ENCODE measurements around the gene PDE8A. TPM values are rescaled to one million over a fixed set of nuclear protein-coding genes. Genes with fewer than 3 reads are reported as not detected.

PDE8A gene
- total RNA-seq, 4 donors from 2014 or later = 14.0 to 28.6 (median 22.2) TPM

DNA sequence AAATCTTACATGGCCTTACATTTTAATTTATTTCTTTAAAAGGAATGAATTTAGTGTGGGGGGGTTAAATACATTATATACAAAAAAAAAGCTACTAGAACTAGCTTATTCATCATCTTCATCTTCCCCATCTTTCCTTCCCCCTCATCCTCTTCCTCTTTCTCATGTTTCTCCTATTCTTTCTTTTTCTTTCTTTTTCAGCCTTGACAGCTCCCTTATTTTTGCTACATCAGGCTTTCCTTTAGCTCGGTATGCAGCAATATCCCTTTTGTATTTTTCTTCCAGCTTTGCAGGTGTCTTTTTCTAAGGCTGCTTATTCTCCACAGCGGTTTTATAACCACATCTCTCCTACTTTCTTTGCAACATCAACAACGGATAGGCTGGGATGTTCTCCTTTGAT is 41.3 kb upstream of the PDE8A start:
- Histone ChIP-seq H3K27ac (no peak overlapping the region), H3K36me3 (no peaks in the 10 kb centered on the region), H3K9me3 (no peaks in the 10 kb centered on the region), H3K4me3 (no peak overlapping the region), H3K27me3 (no peaks in the 10 kb centered on the region), H3K4me1 (no peaks in the 10 kb centered on the region)
- no peak for TF ChIP-seq POLR2A (IDR thresholded peaks at IDR 0.05)
- TF ChIP-seq, protein P1, sequence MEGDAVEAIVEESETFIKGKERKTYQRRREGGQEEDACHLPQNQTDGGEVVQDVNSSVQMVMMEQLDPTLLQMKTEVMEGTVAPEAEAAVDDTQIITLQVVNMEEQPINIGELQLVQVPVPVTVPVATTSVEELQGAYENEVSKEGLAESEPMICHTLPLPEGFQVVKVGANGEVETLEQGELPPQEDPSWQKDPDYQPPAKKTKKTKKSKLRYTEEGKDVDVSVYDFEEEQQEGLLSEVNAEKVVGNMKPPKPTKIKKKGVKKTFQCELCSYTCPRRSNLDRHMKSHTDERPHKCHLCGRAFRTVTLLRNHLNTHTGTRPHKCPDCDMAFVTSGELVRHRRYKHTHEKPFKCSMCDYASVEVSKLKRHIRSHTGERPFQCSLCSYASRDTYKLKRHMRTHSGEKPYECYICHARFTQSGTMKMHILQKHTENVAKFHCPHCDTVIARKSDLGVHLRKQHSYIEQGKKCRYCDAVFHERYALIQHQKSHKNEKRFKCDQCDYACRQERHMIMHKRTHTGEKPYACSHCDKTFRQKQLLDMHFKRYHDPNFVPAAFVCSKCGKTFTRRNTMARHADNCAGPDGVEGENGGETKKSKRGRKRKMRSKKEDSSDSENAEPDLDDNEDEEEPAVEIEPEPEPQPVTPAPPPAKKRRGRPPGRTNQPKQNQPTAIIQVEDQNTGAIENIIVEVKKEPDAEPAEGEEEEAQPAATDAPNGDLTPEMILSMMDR (IDR thresholded peaks at IDR 0.05) = no peak
- intact Hi-C loops (cut with DNase I) = no loop called here
- WGBS, 2 donors = 59 to 74% methylated on average over 3 of the region's 3 CpGs
- DNase-seq = no peak

DNA sequence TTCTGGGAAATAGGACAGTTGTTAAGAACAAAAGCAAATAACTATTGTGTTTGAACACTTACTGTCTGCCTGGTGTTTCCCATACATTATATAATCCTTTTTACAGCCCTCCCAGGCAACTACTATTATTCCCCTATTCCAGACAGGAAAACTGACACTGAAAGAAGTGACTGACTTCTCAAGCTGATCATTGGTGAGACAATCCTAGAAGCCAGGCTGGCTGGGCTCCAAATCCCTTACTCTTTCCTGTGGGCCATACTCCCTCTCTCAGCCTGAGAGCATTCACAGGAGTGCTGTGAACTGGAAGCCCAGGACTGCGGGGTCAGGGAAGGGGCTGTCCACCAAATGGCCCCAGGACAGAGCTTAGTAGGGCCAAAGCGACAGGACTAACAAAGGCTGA is 39.2 kb upstream of the PDE8A start:
- H3K27me3 ChIP-seq = no peaks in the 10 kb centered on the region
- TF ChIP-seq, protein P1 (IDR thresholded peaks at IDR 0.05) = no peak
- TF ChIP-seq POLR2A (IDR thresholded peaks at IDR 0.05) = no peak
- H3K27ac ChIP-seq = no peak overlapping the region
- no peaks in the 10 kb centered on the region for H3K36me3 ChIP-seq
- intact Hi-C loops (cut with DNase I) = no loop called here
- no peaks in the 10 kb centered on the region for H3K9me3 ChIP-seq
- H3K4me1 ChIP-seq = peaks cover 0 to 2% (median 0%) of the 10 kb centered on the region in 3 donors
- 90% methylated on average over 2 of the region's 2 CpGs; no CpG with 5 or more reads in 1 of the 2 donors for WGBS, 2 donors
- DNase-seq = no peak
- no peak overlapping the region for H3K4me3 ChIP-seq

DNA sequence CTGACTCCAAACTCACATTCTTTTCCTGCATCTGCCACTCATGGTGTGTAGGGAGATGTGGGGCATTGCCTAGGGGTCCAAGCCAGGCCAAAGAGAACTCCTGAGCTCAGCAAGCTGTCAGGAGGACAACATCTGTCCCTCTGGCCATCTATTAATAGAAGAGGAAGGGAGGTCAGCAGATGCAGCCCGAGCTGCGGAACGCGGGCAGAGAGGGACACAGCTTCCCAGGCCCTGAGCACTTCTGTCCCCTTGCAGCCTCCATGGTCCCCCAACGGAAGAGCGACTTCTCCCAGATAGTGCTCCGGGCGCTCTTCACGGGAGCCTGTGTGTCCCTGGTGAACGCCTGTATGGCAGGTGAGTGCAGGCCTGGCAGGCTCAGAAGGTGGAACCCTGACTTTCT is 37.3 kb upstream of the PDE8A start:
- 92% methylated on average over 5 of the region's 10 CpGs; no CpG with 5 or more reads in 1 of the 2 donors for WGBS, 2 donors
- no peak for DNase-seq
- Histone ChIP-seq H3K4me1 (peaks cover 0 to 17% (median 0%) of the 10 kb centered on the region in 3 donors), H3K4me3 (no peak overlapping the region), H3K27ac (no peak overlapping the region), H3K27me3 (no peaks in the 10 kb centered on the region), H3K9me3 (no peaks in the 10 kb centered on the region), H3K36me3 (no peaks in the 10 kb centered on the region)
- TF ChIP-seq, protein P1 (IDR thresholded peaks at IDR 0.05) = no peak
- intact Hi-C loops (cut with DNase I) = no loop called here

DNA sequence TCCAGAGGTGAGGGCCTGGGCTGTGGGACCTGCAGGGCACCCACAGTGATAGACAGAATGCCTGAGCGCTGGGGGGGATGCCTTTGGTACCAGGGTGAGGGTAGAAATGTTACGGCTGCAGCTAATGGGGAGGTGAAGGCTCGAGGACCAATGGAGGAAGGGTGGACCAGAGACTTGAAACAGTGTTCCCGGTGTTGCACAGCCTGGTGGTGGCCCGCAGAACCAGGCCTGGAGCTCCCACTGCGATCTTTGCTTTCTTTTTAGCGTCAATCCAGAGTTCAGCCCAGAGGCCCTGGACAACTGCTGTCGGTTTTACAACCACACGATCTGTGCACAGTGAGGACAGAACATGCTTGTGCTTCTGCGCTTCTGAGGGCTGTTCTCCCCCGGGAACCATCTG is 36.8 kb upstream of the PDE8A start:
- no peaks in the 10 kb centered on the region for H3K36me3 ChIP-seq
- intact Hi-C loops (cut with DNase I) = no loop called here
- no peak overlapping the region for H3K27ac ChIP-seq
- peaks cover 0 to 18% (median 0%) of the 10 kb centered on the region in 3 donors for H3K4me1 ChIP-seq
- 88 to 91% methylated on average over 8 to 11 of the region's 11 CpGs for WGBS, 2 donors
- H3K27me3 ChIP-seq = no peaks in the 10 kb centered on the region
- H3K9me3 ChIP-seq = no peaks in the 10 kb centered on the region
- no peak for DNase-seq
- TF ChIP-seq POLR2A (IDR thresholded peaks at IDR 0.05) = no peak
- TF ChIP-seq, protein P1 (IDR thresholded peaks at IDR 0.05) = no peak
- H3K4me3 ChIP-seq = no peak overlapping the region

DNA sequence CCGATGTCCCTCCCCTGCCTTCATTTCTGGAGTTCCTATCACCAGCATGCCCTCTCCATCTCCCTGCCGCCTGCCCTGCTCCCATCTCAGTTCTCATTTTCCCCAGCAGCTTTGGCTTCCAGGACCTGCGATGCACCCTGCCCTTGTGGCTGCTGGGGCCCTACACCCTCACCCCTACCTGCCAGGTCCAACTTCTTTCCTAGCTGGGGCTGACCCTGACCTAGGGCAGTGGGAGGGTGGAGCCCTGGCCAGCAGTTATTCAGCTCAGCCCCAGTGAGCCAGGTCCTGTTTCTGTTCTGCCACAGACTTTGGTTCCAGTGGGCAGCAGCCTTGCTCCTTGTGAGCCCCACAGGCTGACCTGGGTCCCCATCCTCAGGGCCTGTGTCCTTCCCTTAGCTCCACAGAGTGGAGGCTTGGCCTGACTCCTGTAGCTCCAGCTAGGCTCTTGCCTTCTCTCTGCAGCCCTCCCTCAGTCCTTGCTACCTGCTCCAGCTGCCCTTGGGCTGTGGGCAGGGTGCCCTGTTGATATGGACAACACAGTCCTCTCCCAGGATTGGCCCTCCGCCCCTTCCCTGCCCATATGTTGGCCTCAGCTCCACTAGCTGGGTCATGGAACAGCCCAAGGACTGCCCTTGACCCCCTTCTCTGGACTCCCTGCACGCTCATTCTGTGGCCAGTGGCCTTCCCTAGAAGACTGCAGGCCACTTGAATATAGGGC is 34.7 kb upstream of the PDE8A start:
- H3K9me3 ChIP-seq = no peaks in the 10 kb centered on the region
- H3K27ac ChIP-seq = no peak overlapping the region
- WGBS, 2 donors = 70 to 87% methylated on average over 4 to 5 of the region's 5 CpGs
- no peaks in the 10 kb centered on the region for H3K36me3 ChIP-seq
- TF ChIP-seq, protein P1 (IDR thresholded peaks at IDR 0.05) = no peak
- no peak for TF ChIP-seq POLR2A (IDR thresholded peaks at IDR 0.05)
- intact Hi-C loops (cut with DNase I) = no loop called here
- H3K4me1 ChIP-seq = peaks cover 0 to 23% (median 0%) of the 10 kb centered on the region in 3 donors
- no peak overlapping the region for H3K4me3 ChIP-seq
- no peaks in the 10 kb centered on the region for H3K27me3 ChIP-seq
- no peak for DNase-seq
